Psoas muscle (tissue), 8 donors: Measurements from ENCODE around the gene OGFOD3. TPM values are rescaled to one million over a fixed set of nuclear protein-coding genes. Genes with fewer than 3 reads are reported as not detected.

Experiments used
- ATAC-seq, 4 donors: fragments of 200-7000 bp; cut with Tn5 transposase; one replicate each; pipeline ENCODE4 v1.9.1; 2020; ENCODE audit warnings: moderate library complexity in 3 of 4, mild to moderate bottlenecking in 2 of 4
- DNase-seq, 2 donors: peaks; one replicate each; pipeline ENCODE4 v3.0.0-alpha.2; 2020
- H3K27ac ChIP-seq: fragments of 200-600 bp; one replicate; pipeline ENCODE4 v1.8.0; 2022
- H3K27me3 ChIP-seq, 3 donors: fragments of 200-600 bp in 1 of 3; one replicate each; pipeline versions ENCODE4 v1.6.1 to v1.8.0; 2013 to 2022; ENCODE audit warnings: low read length in 2 of 3, mild to moderate bottlenecking in 2 of 3, moderate library complexity in 1 of 3; ENCODE audit not compliant: insufficient read depth in 3 of 3
- H3K36me3 ChIP-seq, 2 donors: fragments of 200-600 bp in 1 of 2; one replicate each; pipeline versions ENCODE4 v1.6.1 to v1.8.0; 2013 to 2022; ENCODE audit warnings: low read depth in 1 of 2, mild to moderate bottlenecking in 1 of 2, moderate library complexity in 1 of 2; ENCODE audit not compliant: insufficient read depth in 1 of 2
- H3K4me1 ChIP-seq: fragments of 200-600 bp; one replicate; pipeline ENCODE4 v1.8.0; 2022
- H3K4me3 ChIP-seq: fragments of 200-600 bp; one replicate; pipeline ENCODE4 v1.8.0; 2022; ENCODE audit warnings: mild to moderate bottlenecking
- H3K9me3 ChIP-seq: fragments of 200-600 bp; one replicate; pipeline ENCODE4 v1.8.0; 2022
- WGBS, 3 donors: extraction: QIAGEN DNeasy Blood & Tissue Kit; methylation state at CpG; one replicate each; pipeline versions ENCODE4 v1.1.6 to v1.1.7; 2013; 5-methylcytosine and 5-hydroxymethylcytosine counted together
- intact Hi-C, 2 donors: fragments of 100-400 bp; cut with DNase I; formaldehyde crosslinking; loops; one replicate each; pipeline versions ENCODE4 v1.11.0 to v1.14.2; 2022
- polyA plus RNA-seq, 3 donors: library from polyadenylated mRNA; stranded (reverse); fragments of 200-250 nt; gene quantifications; one replicate each; pipeline ENCODE4 v1.2.3, GENCODE V29; 2013
- total RNA-seq, 4 donors: library from RNA; stranded (reverse); fragmentation: NEBNext Ultra II Directional in 2 of 4; extraction: Animal tissue kit (Norgen Biotek cat#: 25700) in 2 of 4; gene quantifications; one replicate each; pipeline versions ENCODE4 v1.2.1 to v1.2.4, GENCODE V29; 2021 to 2023
- TF ChIP-seq, protein P1 (sequence below): fragments of 200-600 bp; IDR thresholded peaks from one replicate; pipeline ENCODE4 v1.8.0; 2022; ENCODE audit warnings: antibody characterized with exemption
- donor health status: healthy with polysubstance abuse.
- donor health status: DM: no; HTN: no; CAD: no; lungs with moderate emphysema.
- donor health status: Bipolar disorder and iron deficiency.
- donor health status: healthy.
- donor health status: DM: yes; HTN: yes; CAD: no.
- donor health status: DM: no; HTN: no; CAD: no.
- donor health status: DM: no; HTN: no; CAD: no.
- donor health status: DM: yes; HTN: yes; CAD: no.

The OGFOD3 gene
- total and polyA plus RNA-seq, 7 donors, result 15.5 to 30.4 (median 26.9) TPM

DNA sequence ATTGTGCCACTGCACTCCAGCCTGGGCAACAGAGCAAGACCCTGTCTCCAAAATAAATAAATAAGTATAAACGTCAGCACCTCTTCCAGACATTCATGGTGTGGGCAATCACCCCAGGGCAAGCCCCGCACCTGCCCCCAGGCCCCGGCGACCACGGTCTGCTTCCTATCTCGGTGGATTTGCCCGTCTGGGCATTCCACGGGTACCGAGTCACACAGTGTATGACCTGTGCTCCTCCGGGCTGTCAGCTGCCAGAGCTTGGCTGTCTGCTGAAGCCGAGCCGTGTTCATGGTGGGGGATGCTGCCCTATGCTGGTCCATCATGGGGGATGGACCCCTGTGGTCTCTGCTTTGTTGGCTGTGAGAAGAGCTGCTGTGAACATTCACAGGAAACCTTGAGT is 16.7 kb upstream of the OGFOD3 start:
- TF ChIP-seq, protein P1, sequence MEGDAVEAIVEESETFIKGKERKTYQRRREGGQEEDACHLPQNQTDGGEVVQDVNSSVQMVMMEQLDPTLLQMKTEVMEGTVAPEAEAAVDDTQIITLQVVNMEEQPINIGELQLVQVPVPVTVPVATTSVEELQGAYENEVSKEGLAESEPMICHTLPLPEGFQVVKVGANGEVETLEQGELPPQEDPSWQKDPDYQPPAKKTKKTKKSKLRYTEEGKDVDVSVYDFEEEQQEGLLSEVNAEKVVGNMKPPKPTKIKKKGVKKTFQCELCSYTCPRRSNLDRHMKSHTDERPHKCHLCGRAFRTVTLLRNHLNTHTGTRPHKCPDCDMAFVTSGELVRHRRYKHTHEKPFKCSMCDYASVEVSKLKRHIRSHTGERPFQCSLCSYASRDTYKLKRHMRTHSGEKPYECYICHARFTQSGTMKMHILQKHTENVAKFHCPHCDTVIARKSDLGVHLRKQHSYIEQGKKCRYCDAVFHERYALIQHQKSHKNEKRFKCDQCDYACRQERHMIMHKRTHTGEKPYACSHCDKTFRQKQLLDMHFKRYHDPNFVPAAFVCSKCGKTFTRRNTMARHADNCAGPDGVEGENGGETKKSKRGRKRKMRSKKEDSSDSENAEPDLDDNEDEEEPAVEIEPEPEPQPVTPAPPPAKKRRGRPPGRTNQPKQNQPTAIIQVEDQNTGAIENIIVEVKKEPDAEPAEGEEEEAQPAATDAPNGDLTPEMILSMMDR, result no peak
- no peak for ATAC-seq
- WGBS, 3 donors, result 86 to 93% (median 89%) methylated on average over 12 of the region's 12 CpGs
- no peaks in the 10 kb centered on the region for H3K9me3 ChIP-seq
- peaks cover 0 to 75% of the 10 kb centered on the region in 2 donors for H3K36me3 ChIP-seq
- H3K27me3 ChIP-seq, result no peaks in the 10 kb centered on the region
- intact Hi-C loops, result no loop called here
- H3K4me3 ChIP-seq, result no peak overlapping the region
- no peak for DNase-seq
- H3K27ac ChIP-seq, result no peak overlapping the region
- H3K4me1 ChIP-seq, result no peaks in the 10 kb centered on the region

- TF ChIP-seq, protein P1, result no peak
- Histone ChIP-seq H3K9me3 (no peaks in the 10 kb centered on the region), H3K4me1 (no peaks in the 10 kb centered on the region), H3K36me3 (peaks cover 0 to 75% of the 10 kb centered on the region in 2 donors), H3K4me3 (no peak overlapping the region), H3K27me3 (no peaks in the 10 kb centered on the region), H3K27ac (no peak overlapping the region)
- DNase-seq (no peak), ATAC-seq (no peak)
- 69 to 76% (median 70%) methylated on average over 3 of the region's 3 CpGs for WGBS, 3 donors
- intact Hi-C loops, result no loop called here
Observed at GRCh38 chr17:82434216-82434565, 15.8 kb upstream of the OGFOD3 start.

DNA sequence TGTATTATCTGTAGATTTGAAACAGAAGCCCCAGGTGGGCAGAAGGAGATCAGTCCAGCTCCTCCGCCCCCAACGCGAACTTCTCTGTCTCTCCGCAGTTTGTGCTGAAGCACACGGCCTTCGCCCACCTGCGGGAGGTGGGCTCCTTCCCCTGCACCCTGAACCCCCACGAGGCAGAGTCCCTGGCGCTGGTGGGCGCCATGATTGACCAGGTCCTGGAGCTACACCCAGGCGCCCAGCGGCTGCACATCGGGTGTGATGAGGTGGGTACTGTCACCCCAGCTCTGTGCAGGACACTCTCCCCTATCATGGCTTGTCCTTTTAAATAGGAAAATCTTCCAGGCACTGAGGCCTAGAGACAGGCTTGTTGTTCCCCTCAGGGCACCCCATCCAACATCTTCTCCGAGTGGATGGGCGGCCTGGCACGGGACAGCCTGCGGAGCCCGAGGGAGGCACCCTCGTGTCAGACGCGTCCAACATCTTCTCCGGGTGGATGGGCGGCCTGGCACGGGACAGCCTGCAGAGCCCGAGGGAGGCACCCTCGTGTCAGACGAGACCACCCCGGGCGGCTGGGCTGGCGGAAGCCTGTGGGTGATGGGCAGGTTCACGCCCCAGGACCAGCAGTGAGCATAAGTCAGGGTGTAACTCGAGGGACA is 15.3 kb upstream of the OGFOD3 start:
- no peak for ATAC-seq
- H3K36me3 ChIP-seq, result peaks cover 0 to 78% of the 10 kb centered on the region in 2 donors
- WGBS, 3 donors, result 88 to 95% (median 93%) methylated on average over 32 of the region's 32 CpGs
- no peak overlapping the region for H3K27ac ChIP-seq
- intact Hi-C loops, result no loop called here
- TF ChIP-seq, protein P1, result no peak
- H3K4me3 ChIP-seq, result no peak overlapping the region
- no peak for DNase-seq
- no peaks in the 10 kb centered on the region for H3K27me3 ChIP-seq
- no peaks in the 10 kb centered on the region for H3K4me1 ChIP-seq
- no peaks in the 10 kb centered on the region for H3K9me3 ChIP-seq

GRCh38 chr17:82432017-82432416 is 13.6 kb upstream of the OGFOD3 start:
- Histone ChIP-seq H3K4me3 (no peak overlapping the region), H3K9me3 (no peaks in the 10 kb centered on the region), H3K27me3 (no peaks in the 10 kb centered on the region), H3K27ac (no peak overlapping the region), H3K36me3 (peaks cover 0 to 68% of the 10 kb centered on the region in 2 donors), H3K4me1 (no peaks in the 10 kb centered on the region)
- intact Hi-C loops, result no loop called here
- TF ChIP-seq, protein P1, result no peak
- WGBS, 3 donors, result 79 to 88% (median 88%) methylated on average over 8 of the region's 8 CpGs
- DNase-seq (no peak), ATAC-seq (no peak)

GRCh38 chr17:82429824-82430223 is 11.4 kb upstream of the OGFOD3 start:
- Histone ChIP-seq H3K27ac (no peak overlapping the region), H3K4me3 (no peak overlapping the region), H3K27me3 (no peaks in the 10 kb centered on the region), H3K9me3 (no peaks in the 10 kb centered on the region), H3K4me1 (no peaks in the 10 kb centered on the region), H3K36me3 (peaks cover 0 to 46% of the 10 kb centered on the region in 2 donors)
- ATAC-seq (no peak), DNase-seq (no peak)
- 80 to 90% (median 87%) methylated on average over 7 of the region's 7 CpGs for WGBS, 3 donors
- TF ChIP-seq, protein P1, result no peak
- intact Hi-C loops, result no loop called here
